GM12891 (cell line): ENCODE data around the gene CXCL16.
"Not testable (repeated sequence)": the region's sequence is repeated elsewhere in the genome, so short reads cannot be mapped to it uniquely, and the experiment has no call there.

Source experiments
- DNase-seq: peaks from one replicate; pipeline ENCODE4 v3.0.0; 2011; ENCODE audit warnings: low spot score; ENCODE audit not compliant: insufficient read length
- FAIRE-seq: peaks from 2 replicates; lab custom pipeline; 2011; peaks lifted over from hg19 to GRCh38; lab: Jason Lieb, UNC
- PAX5 ChIP-seq: IDR thresholded peaks from 2 replicates; pipeline ENCODE4 v1.6.1; 2011; ENCODE audit warnings: low read length, moderate library complexity, mild to moderate bottlenecking; ENCODE audit not compliant: insufficient read depth, severe bottlenecking
- POLR2A ChIP-seq: IDR thresholded peaks from 2 replicates; pipeline ENCODE4 v1.6.1; 2011; ENCODE audit warnings: low read depth, low read length, control low read depth
- POLR2AphosphoS5 ChIP-seq: IDR thresholded peaks from 2 replicates; pipeline ENCODE4 v1.6.1; 2011; ENCODE audit warnings: low read depth, low read length, control low read depth
- POU2F2 ChIP-seq: IDR thresholded peaks from 2 replicates; pipeline ENCODE4 v1.6.1; 2011; ENCODE audit warnings: low read depth, mild to moderate bottlenecking, control low read depth, low read length, moderate library complexity
- SPI1 ChIP-seq: IDR thresholded peaks from 2 replicates; pipeline ENCODE4 v1.6.1; 2011; ENCODE audit warnings: low read depth, low read length, control low read depth
- TAF1 ChIP-seq: IDR thresholded peaks from 2 replicates; pipeline ENCODE4 v1.6.1; 2011; ENCODE audit warnings: low read depth, low read length, control low read depth

CXCL16 gene

GRCh38 chr17:4696437-4696805 lies 43.3 kb downstream of the CXCL16 start:
- DNase-seq (no peak), FAIRE-seq (peak; percentile 41)
- TF ChIP-seq POLR2AphosphoS5 = no peak
- no peak for TF ChIP-seq POU2F2
- TF ChIP-seq PAX5 = no peak
- TF ChIP-seq TAF1 = no peak
- TF ChIP-seq POLR2A = no peak
- no peak for TF ChIP-seq SPI1

GRCh38 chr17:4693416-4693815 lies 46.3 kb downstream of the CXCL16 start:
- FAIRE-seq = peak; percentile 47
- no peak for DNase-seq

DNA sequence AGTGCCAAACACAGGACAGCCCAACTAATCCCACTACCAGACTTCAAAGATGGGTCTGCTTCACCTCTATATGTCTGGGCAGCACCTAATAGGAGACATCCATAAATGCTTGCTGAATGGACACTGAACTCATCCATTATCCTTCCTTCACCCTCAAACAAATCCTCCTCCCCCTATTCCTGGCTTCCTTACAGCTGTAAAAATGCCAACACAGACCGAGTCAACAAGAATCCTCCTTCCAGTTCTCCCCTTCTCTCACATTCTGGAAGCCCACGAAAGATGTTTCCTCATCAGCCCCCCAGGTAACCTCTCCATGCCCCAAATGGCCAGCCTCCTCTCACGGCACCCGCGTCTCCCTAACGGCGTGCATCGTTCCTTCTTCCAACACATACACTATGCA lies 48.0 kb downstream of the CXCL16 start:
- FAIRE-seq = no peak

More at GRCh38 chr17:4693416-4693815, 46.3 kb downstream of the CXCL16 start:
- TF ChIP-seq POLR2AphosphoS5 = no peak
- no peak for TF ChIP-seq PAX5
- no peak for TF ChIP-seq POU2F2
- no peak for TF ChIP-seq POLR2A
- no peak for TF ChIP-seq SPI1
- TF ChIP-seq TAF1 = no peak

DNA sequence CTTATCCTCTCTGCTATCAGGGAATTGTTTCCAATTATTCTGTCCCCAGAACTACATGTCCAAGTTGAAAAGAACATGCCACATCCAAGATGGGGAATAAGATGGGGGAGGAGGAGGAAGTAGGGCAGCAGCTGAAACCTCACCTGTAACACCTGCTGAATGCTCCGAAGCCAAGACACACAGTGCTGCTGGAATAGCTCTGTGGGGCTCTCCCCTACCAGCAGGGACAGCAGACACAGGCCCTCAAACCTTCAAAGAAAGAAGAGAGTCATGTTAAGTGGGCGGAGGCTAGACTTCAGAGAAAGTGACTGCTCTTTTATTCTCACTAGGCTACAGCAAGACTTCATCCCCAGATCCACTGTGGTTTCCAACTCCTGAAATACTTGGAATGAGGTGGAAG lies 49.0 kb downstream of the CXCL16 start:
- DNase-seq (no peak), FAIRE-seq (no peak)
- TF ChIP-seq POLR2AphosphoS5 (no peak), POU2F2 (no peak), PAX5 (no peak), TAF1 (no peak), SPI1 (no peak), POLR2A (no peak)

More for the DNA sequence above, 48.0 kb downstream of the CXCL16 start:
- no peak for TF ChIP-seq POLR2A
- TF ChIP-seq TAF1 = no peak
- TF ChIP-seq PAX5 = no peak
- no peak for TF ChIP-seq POU2F2
- no peak for TF ChIP-seq SPI1
- TF ChIP-seq POLR2AphosphoS5 = no peak
- DNase-seq = no peak

DNA sequence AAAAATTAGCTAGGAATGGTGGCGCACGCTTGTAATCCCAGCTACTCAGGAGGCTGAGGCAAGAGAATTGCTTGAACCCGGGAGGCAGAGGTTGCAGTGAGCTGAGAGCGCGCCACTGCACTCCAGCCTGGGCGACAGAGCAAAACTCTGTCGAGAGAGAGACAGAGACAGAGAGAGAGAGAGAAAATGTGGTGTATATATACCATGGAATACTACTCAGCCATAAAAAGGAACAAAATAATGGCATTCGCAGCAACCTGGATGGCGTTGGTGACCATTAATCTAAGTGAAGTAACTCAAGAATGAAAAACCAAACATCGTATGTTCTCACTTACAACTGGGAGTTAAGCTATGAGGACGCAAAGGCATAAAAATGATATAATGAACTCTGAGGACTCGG lies 49.9 kb downstream of the CXCL16 start:
- not testable (repeated sequence) for DNase-seq, FAIRE-seq

GRCh38 chr17:4683739-4684138 lies 56.0 kb downstream of the CXCL16 start:
- not testable (repeated sequence) for FAIRE-seq, DNase-seq
